Testis (tissue), 3 donors: Measurements from ENCODE around the gene PRR5L. TPM values are rescaled to one million over a fixed set of nuclear protein-coding genes. Genes with fewer than 3 reads are reported as not detected.

ENCODE experiments used
- DNase-seq: peaks from one replicate; pipeline ENCODE4 v3.0.0-alpha.2; 2019
- H3K27ac ChIP-seq, 2 donors: fragments of 200-600 bp; sonication (generic); one replicate each; pipeline ENCODE4 v1.5.1; 2019
- H3K27me3 ChIP-seq: fragments of 200-600 bp; sonication (generic); one replicate; pipeline ENCODE4 v1.5.1; 2019
- H3K36me3 ChIP-seq: fragments of 200-600 bp; sonication (generic); one replicate; pipeline ENCODE4 v1.5.1; 2017; ENCODE audit warnings: low read depth; ENCODE audit errors: missing control alignments
- H3K4me1 ChIP-seq: fragments of 200-600 bp; sonication (generic); one replicate; pipeline ENCODE4 v1.5.1; 2019
- H3K4me3 ChIP-seq, 2 donors: fragments of 200-600 bp; sonication (generic); one replicate each; pipeline ENCODE4 v1.5.1; 2017 to 2019
- H3K9me3 ChIP-seq: fragments of 200-600 bp; sonication (generic); one replicate; pipeline ENCODE4 v1.5.1; 2017
- POLR2A ChIP-seq: fragments of 450-650 bp; IDR thresholded peaks from one replicate; pipeline ENCODE4 v1.6.1; 2017; ENCODE audit warnings: antibody characterized with exemption, mild to moderate bottlenecking, moderate library complexity
- WGBS, 2 donors: methylation state at CpG; one replicate each; pipeline ENCODE4 v1.1.5; 2018; 5-methylcytosine and 5-hydroxymethylcytosine counted together
- intact Hi-C: fragments of 100-400 bp; cut with DNase I; formaldehyde crosslinking; loops from one replicate; pipeline ENCODE4 v1.15.1; 2023; ENCODE audit warnings: low total_unique reads
- polyA plus RNA-seq: library from polyadenylated mRNA; stranded (reverse); fragments of 350-450 nt; fragmentation: Illumina TruSeq; extraction: RNeasy Lipid Tissue Mini Kit (QIAGEN cat#74804); gene quantifications from one replicate; pipeline ENCODE4 v1.2.3, GENCODE V29; 2014; ENCODE audit warnings: low read depth, low replicate concordance; ENCODE audit not compliant: insufficient read depth
- total RNA-seq, 2 donors: library from RNA; depleted of rRNA; stranded (reverse); fragments of >200 nt; gene quantifications; one replicate each; pipeline ENCODE4 v1.2.3, GENCODE V29; 2016
- TF ChIP-seq, protein P1 (sequence below), 3 experiments: fragments of 450-650 bp in 2 of 3; fragments of 200-600 bp in 1 of 3; sonication (generic) in 1 of 3; IDR thresholded peaks; one replicate each; pipeline ENCODE4 v1.5.1; 2016 to 2019; ENCODE audit warnings: antibody characterized with exemption in 3 of 3, mild to moderate bottlenecking in 2 of 3, moderate library complexity in 1 of 3

The PRR5L gene
- total and polyA plus RNA-seq, 3 donors from 2014 or later = 8.1 to 15.4 (median 14.7) TPM

DNA sequence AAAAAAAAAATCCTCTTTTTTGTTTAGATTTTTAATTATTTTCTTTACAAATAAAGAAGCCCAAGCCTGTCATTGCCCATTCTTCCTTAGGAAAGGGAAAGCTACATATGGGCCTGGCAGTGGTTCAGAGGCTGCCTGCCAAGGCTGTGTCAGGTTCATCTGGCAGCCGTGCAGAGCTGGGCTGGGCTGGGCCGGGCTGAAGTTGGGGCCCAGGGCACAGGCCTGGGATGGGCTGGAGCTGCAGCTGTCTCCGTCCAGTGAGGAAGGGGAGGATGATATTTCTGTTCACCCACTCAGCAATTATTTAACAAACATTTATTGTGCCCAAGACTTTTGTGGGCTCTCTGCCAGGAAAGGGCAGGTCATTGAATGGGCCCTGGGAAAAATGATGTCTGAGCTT lies 4.6 kb downstream of the PRR5L start:
- no peaks in the 10 kb centered on the region for H3K36me3 ChIP-seq
- intact Hi-C loops = no loop called here
- DNase-seq = peak; percentile 83
- TF ChIP-seq, protein P1, sequence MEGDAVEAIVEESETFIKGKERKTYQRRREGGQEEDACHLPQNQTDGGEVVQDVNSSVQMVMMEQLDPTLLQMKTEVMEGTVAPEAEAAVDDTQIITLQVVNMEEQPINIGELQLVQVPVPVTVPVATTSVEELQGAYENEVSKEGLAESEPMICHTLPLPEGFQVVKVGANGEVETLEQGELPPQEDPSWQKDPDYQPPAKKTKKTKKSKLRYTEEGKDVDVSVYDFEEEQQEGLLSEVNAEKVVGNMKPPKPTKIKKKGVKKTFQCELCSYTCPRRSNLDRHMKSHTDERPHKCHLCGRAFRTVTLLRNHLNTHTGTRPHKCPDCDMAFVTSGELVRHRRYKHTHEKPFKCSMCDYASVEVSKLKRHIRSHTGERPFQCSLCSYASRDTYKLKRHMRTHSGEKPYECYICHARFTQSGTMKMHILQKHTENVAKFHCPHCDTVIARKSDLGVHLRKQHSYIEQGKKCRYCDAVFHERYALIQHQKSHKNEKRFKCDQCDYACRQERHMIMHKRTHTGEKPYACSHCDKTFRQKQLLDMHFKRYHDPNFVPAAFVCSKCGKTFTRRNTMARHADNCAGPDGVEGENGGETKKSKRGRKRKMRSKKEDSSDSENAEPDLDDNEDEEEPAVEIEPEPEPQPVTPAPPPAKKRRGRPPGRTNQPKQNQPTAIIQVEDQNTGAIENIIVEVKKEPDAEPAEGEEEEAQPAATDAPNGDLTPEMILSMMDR (IDR thresholded peaks at IDR 0.05) = no peak
- TF ChIP-seq POLR2A = no peak
- H3K4me3 ChIP-seq = no peak overlapping the region
- no peak overlapping the region for H3K27ac ChIP-seq
- no peaks in the 10 kb centered on the region for H3K27me3 ChIP-seq
- no peaks in the 10 kb centered on the region for H3K4me1 ChIP-seq
- H3K9me3 ChIP-seq = no peaks in the 10 kb centered on the region
- WGBS, 2 donors = 36 to 43% methylated on average over 3 of the region's 3 CpGs

DNA sequence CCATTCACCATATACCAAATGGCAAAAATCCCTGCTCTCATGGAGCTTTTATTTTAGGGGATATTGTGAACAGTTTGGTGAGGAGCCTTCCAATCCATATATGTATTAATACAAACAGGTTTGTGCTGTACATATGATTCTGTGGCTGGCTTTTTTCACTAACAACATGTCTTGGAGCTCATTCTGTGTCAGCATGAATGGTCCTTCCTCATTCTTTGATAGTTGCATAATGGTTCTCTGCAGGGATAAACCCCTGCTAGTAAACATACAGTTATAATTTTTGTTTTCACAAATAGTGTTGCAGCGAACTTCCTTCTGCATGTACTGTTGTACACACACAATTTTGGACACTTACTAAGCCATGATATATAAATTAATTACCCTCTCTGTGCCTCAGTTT lies 8.3 kb downstream of the PRR5L start:
- no peak overlapping the region for H3K4me3 ChIP-seq
- WGBS, 2 donors = 89% methylated on average over 1 of the region's 1 CpG
- intact Hi-C loops = no loop called here
- H3K4me1 ChIP-seq = no peaks in the 10 kb centered on the region
- no peaks in the 10 kb centered on the region for H3K36me3 ChIP-seq
- H3K27ac ChIP-seq = no peak overlapping the region
- DNase-seq = no peak
- H3K27me3 ChIP-seq = no peaks in the 10 kb centered on the region
- H3K9me3 ChIP-seq = no peaks in the 10 kb centered on the region
- TF ChIP-seq, protein P1 (IDR thresholded peaks at IDR 0.05) = no peak
- TF ChIP-seq POLR2A = no peak

DNA sequence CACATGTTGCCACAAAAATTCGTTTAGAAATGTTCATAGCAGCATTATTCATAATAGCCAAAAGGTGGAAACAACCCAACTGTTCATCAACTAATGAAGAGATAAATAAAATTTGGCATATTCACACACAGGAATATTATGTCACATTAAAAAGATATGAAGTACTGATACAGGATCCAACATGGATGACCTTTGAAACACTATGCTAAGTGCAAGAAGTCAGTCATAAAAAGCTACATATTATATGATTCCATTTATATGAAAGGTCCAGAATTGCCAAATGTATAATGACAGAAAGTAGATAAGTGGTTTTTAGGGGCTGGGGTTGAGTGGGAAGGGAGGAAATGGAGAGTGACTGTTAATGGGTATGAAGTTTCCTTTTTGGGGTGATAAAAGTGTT lies 9.0 kb downstream of the PRR5L start:
- TF ChIP-seq POLR2A = no peak
- TF ChIP-seq, protein P1 (IDR thresholded peaks at IDR 0.05) = no peak
- no peaks in the 10 kb centered on the region for H3K9me3 ChIP-seq
- H3K4me1 ChIP-seq = no peaks in the 10 kb centered on the region
- WGBS, 2 donors = 38 to 39% methylated on average over 1 of the region's 1 CpG
- H3K27ac ChIP-seq = no peak overlapping the region
- no peak overlapping the region for H3K4me3 ChIP-seq
- intact Hi-C loops = loop anchor here (5.0 kb wide), 1 partner anchor 172 kb away; no protein-coding TSS in a partner anchor
- H3K27me3 ChIP-seq = no peaks in the 10 kb centered on the region
- no peaks in the 10 kb centered on the region for H3K36me3 ChIP-seq
- DNase-seq = no peak

DNA sequence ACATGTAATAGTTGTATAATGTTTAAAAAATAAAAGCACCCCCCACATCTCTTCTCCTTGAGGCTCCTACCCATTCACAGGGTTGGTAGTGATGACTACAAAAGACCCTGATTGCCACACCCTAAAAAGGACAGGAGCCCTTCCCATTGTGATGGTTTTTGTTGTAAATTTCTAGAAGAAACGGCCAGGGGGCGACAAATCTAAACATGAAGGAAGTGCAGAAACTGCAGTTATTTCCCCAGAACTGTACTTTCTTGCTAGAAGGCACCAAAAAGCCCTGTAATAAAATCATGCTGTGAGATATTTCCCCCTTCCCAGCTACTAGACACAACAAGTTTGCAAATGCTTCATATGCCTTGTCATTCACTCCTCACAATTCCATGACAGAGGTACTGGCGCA lies 10.8 kb downstream of the PRR5L start:
- no peak overlapping the region for H3K4me3 ChIP-seq
- intact Hi-C loops = loop anchor here (5.0 kb wide), 1 partner anchor 170 kb away; no protein-coding TSS in a partner anchor
- H3K27me3 ChIP-seq = no peaks in the 10 kb centered on the region
- no peak overlapping the region for H3K27ac ChIP-seq
- H3K36me3 ChIP-seq = no peaks in the 10 kb centered on the region
- H3K9me3 ChIP-seq = no peaks in the 10 kb centered on the region
- no peaks in the 10 kb centered on the region for H3K4me1 ChIP-seq
- WGBS, 2 donors = 56 to 61% methylated on average over 3 of the region's 3 CpGs
- peak; percentile 26 for DNase-seq
- no peak for TF ChIP-seq POLR2A
- TF ChIP-seq, protein P1 (IDR thresholded peaks at IDR 0.05) = peak in 1 of 3 experiments; percentile 44

DNA sequence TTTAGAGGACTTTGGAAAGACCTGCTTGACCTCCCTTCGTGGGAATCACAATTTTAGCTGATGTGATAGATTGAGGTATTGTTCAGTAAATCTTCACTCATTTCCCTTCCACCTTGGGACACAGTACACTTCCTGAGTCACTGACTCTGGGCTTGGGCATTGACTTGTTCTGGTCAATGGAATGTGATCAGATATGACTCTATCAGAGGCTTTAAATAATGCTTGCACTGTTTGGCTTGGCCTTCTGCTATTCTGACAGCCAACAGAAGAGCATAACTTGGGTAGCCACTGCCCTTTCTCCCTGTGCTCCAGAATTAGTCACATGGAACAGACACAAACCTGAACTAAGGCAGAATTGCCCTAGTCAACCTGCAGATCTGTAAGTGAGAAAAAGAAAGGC lies 12.5 kb downstream of the PRR5L start:
- Histone ChIP-seq H3K27ac (no peak overlapping the region), H3K4me1 (no peaks in the 10 kb centered on the region), H3K9me3 (no peaks in the 10 kb centered on the region), H3K36me3 (no peaks in the 10 kb centered on the region), H3K27me3 (no peaks in the 10 kb centered on the region), H3K4me3 (no peak overlapping the region)
- peak; percentile 17 for DNase-seq
- TF ChIP-seq, protein P1 (IDR thresholded peaks at IDR 0.05) = no peak
- no peak for TF ChIP-seq POLR2A
- intact Hi-C loops = loop anchor here (5.0 kb wide), 1 partner anchor 169 kb away; no protein-coding TSS in a partner anchor
- 60% methylated on average over 1 of the region's 1 CpG for WGBS, 2 donors
